ENCODE measurements around the gene MAPK8IP3.

MAPK8IP3 gene

GRCh38 chr16:1781758-1782407, 75.9 kb downstream of the MAPK8IP3 start:
- Histone ChIP-seq H3K9me2 (replicated peaks; ENCODE audit: insufficient read depth, low read length) (no peaks in the 10 kb centered on the region), H2AFZ (ENCODE audit: low read depth, low read length, severe bottlenecking) (no peak overlapping the region), H3F3A (ENCODE audit: insufficient read depth) (no peaks in the 10 kb centered on the region), H3K27ac (ENCODE audit: low read depth, low read length) (no peak overlapping the region), H3K36me3 (ENCODE audit: low read length) (no peaks in the 10 kb centered on the region), H3K4me3 (ENCODE audit: insufficient read depth, low read length, poor library complexity, severe bottlenecking) (peak overlapping the region; percentile 65), H3K79me2 (ENCODE audit: insufficient read depth, low read length) (peaks cover 32% of the 10 kb centered on the region), H4K20me1 (ENCODE audit: low read depth, low read length) (no peaks in the 10 kb centered on the region), H3K9ac (ENCODE audit: low read length) (peak overlapping the region; percentile 70), H3K9me3 (ENCODE audit: insufficient read depth, low read length) (no peaks in the 10 kb centered on the region), H3K27me3 (ENCODE audit: low read length) (no peaks in the 10 kb centered on the region), H3K4me2 (ENCODE audit: low read depth, low read length, poor library complexity, severe bottlenecking) (peak overlapping the region; percentile 63)
- TF ChIP-seq EZH2phosphoT487 (conservative IDR thresholded peaks at IDR 0.05; ENCODE audit: low read length) (no peak), CTCF (IDR thresholded peaks at IDR 0.05; ENCODE audit: insufficient read depth, low read length, poor library complexity, severe bottlenecking) (no peak)

GRCh38 chr16:1782408-1783264, 76.6 kb downstream of the MAPK8IP3 start, which contains the start of the genes NUBP2 and SPSB3:
Gene NUBP2 (plus strand): TSS chr16:1782960. CDS start chr16:1783021, 61 bp downstream.
Gene SPSB3 (minus strand): TSS chr16:1782571. CDS start chr16:1781483, 1,088 bp downstream.
- H3K4me2 ChIP-seq (ENCODE audit: low read depth, low read length, poor library complexity, severe bottlenecking): peak within 1 kb of the TSS; percentile 98
- peak within 1 kb of the TSS; percentile 18 for H2AFZ ChIP-seq (ENCODE audit: low read depth, low read length, severe bottlenecking)
- H3F3A ChIP-seq (ENCODE audit: insufficient read depth): no peaks in the 10 kb centered on the region
- H3K36me3 ChIP-seq (ENCODE audit: low read length): no peaks in the 10 kb centered on the region
- no peaks in the 10 kb centered on the region for H3K27me3 ChIP-seq (ENCODE audit: low read length)
- no peaks in the 10 kb centered on the region for H3K9me2 ChIP-seq (replicated peaks; ENCODE audit: insufficient read depth, low read length)
- no peak for TF ChIP-seq CTCF (IDR thresholded peaks at IDR 0.05; ENCODE audit: insufficient read depth, low read length, poor library complexity, severe bottlenecking)
- TF ChIP-seq EZH2phosphoT487 (conservative IDR thresholded peaks at IDR 0.05; ENCODE audit: low read length): no peak
- H3K79me2 ChIP-seq (ENCODE audit: insufficient read depth, low read length): peaks cover 32% of the 10 kb centered on the region
- peak within 1 kb of the TSS; percentile 88 for H3K4me3 ChIP-seq (ENCODE audit: insufficient read depth, low read length, poor library complexity, severe bottlenecking)
- no peaks in the 10 kb centered on the region for H3K9me3 ChIP-seq (ENCODE audit: insufficient read depth, low read length)
- no peaks in the 10 kb centered on the region for H4K20me1 ChIP-seq (ENCODE audit: low read depth, low read length)
- H3K27ac ChIP-seq (ENCODE audit: low read depth, low read length): no peak within 1 kb of the TSS
- peak within 1 kb of the TSS; percentile 90 for H3K9ac ChIP-seq (ENCODE audit: low read length)

- Histone ChIP-seq H4K20me1 (ENCODE audit: low read depth, low read length) (no peaks in the 10 kb centered on the region), H3K9ac (ENCODE audit: low read length) (no peak overlapping the region), H3K36me3 (ENCODE audit: low read length) (no peaks in the 10 kb centered on the region), H3K79me2 (ENCODE audit: insufficient read depth, low read length) (peaks cover 32% of the 10 kb centered on the region), H3K27ac (ENCODE audit: low read depth, low read length) (no peak overlapping the region), H3F3A (ENCODE audit: insufficient read depth) (no peaks in the 10 kb centered on the region), H2AFZ (ENCODE audit: low read depth, low read length, severe bottlenecking) (no peak overlapping the region), H3K9me3 (ENCODE audit: insufficient read depth, low read length) (no peaks in the 10 kb centered on the region), H3K4me3 (ENCODE audit: insufficient read depth, low read length, poor library complexity, severe bottlenecking) (no peak overlapping the region), H3K4me2 (ENCODE audit: low read depth, low read length, poor library complexity, severe bottlenecking) (no peak overlapping the region), H3K27me3 (ENCODE audit: low read length) (no peaks in the 10 kb centered on the region), H3K9me2 (replicated peaks; ENCODE audit: insufficient read depth, low read length) (no peaks in the 10 kb centered on the region)
- no peak for TF ChIP-seq EZH2phosphoT487 (conservative IDR thresholded peaks at IDR 0.05; ENCODE audit: low read length)
- no peak for TF ChIP-seq CTCF (IDR thresholded peaks at IDR 0.05; ENCODE audit: insufficient read depth, low read length, poor library complexity, severe bottlenecking)
These were observed 79.2 kb downstream of the MAPK8IP3 start for GRCh38 chr16:1784977-1785845.

Data from SU-DHL-6 (cell line).